ENCODE measurements around the gene CEP164.

Gene CEP164

GRCh38 chr11:117424781-117425180 lies 97.1 kb downstream of the CEP164 start:
- ChIA-PET CTCF (interaction anchor here (1.0 to 6.1 kb wide), 16 partner anchors 11 to 522 kb away, joined by 3 to 89 read pairs (median 14); no protein-coding TSS in a partner anchor), POLR2A (interaction anchor here (0.6 kb wide), 2 partner anchors 9 to 177 kb away, joined by 3 to 5 read pairs; no protein-coding TSS in a partner anchor)
- TF ChIP-seq CTCF (IDR thresholded peaks at IDR 0.05; ENCODE audit: control extremely low read depth, extremely low read depth, low read depth, missing control alignments) = no peak
- no peak for DNase-seq (ENCODE audit: extremely low spot score)

- DNase-seq (ENCODE audit: extremely low spot score) = no peak
- no peak for TF ChIP-seq CTCF (IDR thresholded peaks at IDR 0.05; ENCODE audit: control extremely low read depth, extremely low read depth, low read depth, missing control alignments)
- ChIA-PET CTCF (interaction anchor here (0.7 to 6.1 kb wide), 83 partner anchors 8 to 731 kb away, joined by 3 to 89 read pairs (median 5); partner anchors contain the start of genes CEP164 and FXYD2), POLR2A (interaction anchor here (0.6 kb wide), 1 partner anchor 10 kb away, joined by 5 read pairs; no protein-coding TSS in a partner anchor)
Measured at GRCh38 chr11:117425679-117426296, 98.1 kb downstream of the CEP164 start.

- ChIA-PET POLR2A (interaction anchor here (0.5 kb wide), 1 partner anchor 984 kb away, joined by 3 read pairs; no protein-coding TSS in a partner anchor), CTCF (interaction anchor here (0.6 to 6.1 kb wide), 94 partner anchors 8 to 731 kb away, joined by 3 to 89 read pairs (median 4); partner anchors contain the start of genes CEP164 and FXYD2)
- DNase-seq (ENCODE audit: extremely low spot score) = peak; percentile 85
- TF ChIP-seq CTCF (IDR thresholded peaks at IDR 0.05; ENCODE audit: control extremely low read depth, extremely low read depth, low read depth, missing control alignments) = peak; percentile 95
Measured at GRCh38 chr11:117426297-117426685, 98.6 kb downstream of the CEP164 start.

GRCh38 chr11:117426941-117427340 lies 99.3 kb downstream of the CEP164 start:
- no peak for DNase-seq (ENCODE audit: extremely low spot score)
- TF ChIP-seq CTCF (IDR thresholded peaks at IDR 0.05; ENCODE audit: control extremely low read depth, extremely low read depth, low read depth, missing control alignments) = no peak
- CTCF ChIA-PET = interaction anchor here (0.7 to 6.1 kb wide), 56 partner anchors 9 to 626 kb away, joined by 3 to 89 read pairs (median 6); partner anchors contain the start of genes CEP164 and FXYD2
- POLR2A ChIA-PET = no interaction called here

GRCh38 chr11:117427356-117427874 lies 99.8 kb downstream of the CEP164 start:
- POLR2A ChIA-PET = no interaction called here
- no peak for DNase-seq (ENCODE audit: extremely low spot score)
- no peak for TF ChIP-seq CTCF (IDR thresholded peaks at IDR 0.05; ENCODE audit: control extremely low read depth, extremely low read depth, low read depth, missing control alignments)
- CTCF ChIA-PET = interaction anchor here (1.0 to 6.1 kb wide), 23 partner anchors 9 to 626 kb away, joined by 3 to 89 read pairs (median 13); partner anchors contain the start of gene FXYD2

GRCh38 chr11:117428186-117428855 lies 100.7 kb downstream of the CEP164 start:
- ChIA-PET POLR2A (no interaction called here), CTCF (interaction anchor here (0.8 to 6.1 kb wide), 8 partner anchors 16 to 518 kb away, joined by 3 to 89 read pairs (median 26); no protein-coding TSS in a partner anchor)
- TF ChIP-seq CTCF (IDR thresholded peaks at IDR 0.05; ENCODE audit: control extremely low read depth, extremely low read depth, low read depth, missing control alignments) = no peak
- no peak for DNase-seq (ENCODE audit: extremely low spot score)
